T47D (cell line): ENCODE results near the gene SMC3.
"Not testable (repeated sequence)": the region's sequence is repeated elsewhere in the genome, so short reads cannot be mapped to it uniquely, and the experiment has no call there.

Experiments used
- DNase-seq, 2 experiments: peaks; one replicate each; pipeline versions ENCODE4 v3.0.0 to v3.0.0-alpha.2; 2011 to 2012; ENCODE audit warnings: low read depth in 1 of 2, low spot score in 1 of 2
- JUND ChIP-seq: IDR thresholded peaks from 2 replicates; pipeline ENCODE4 v1.6.1; 2012; ENCODE audit warnings: low read depth
- in situ Hi-C: cut with HindIII; loops from 2 replicates; pipeline ENCODE4 v1.10.0; 2016; ENCODE audit warnings: low sequenced_read_pairs, low pct_unique_long_range_greater_than_20kb

SMC3 gene

GRCh38 chr10:110625356-110625894 lies 57.9 kb downstream of the SMC3 start:
- no peak for TF ChIP-seq JUND

GRCh38 chr10:110625951-110626855 lies 58.7 kb downstream of the SMC3 start:
- no peak for TF ChIP-seq JUND
- in situ Hi-C loops, result no loop called here

More at GRCh38 chr10:110625356-110625894, 57.9 kb downstream of the SMC3 start:
- in situ Hi-C loops, result no loop called here
- no peak for DNase-seq

GRCh38 chr10:110628161-110628560 lies 60.7 kb downstream of the SMC3 start:
- no peak for DNase-seq
- in situ Hi-C loops, result no loop called here
- no peak for TF ChIP-seq JUND

More at GRCh38 chr10:110625951-110626855, 58.7 kb downstream of the SMC3 start:
- DNase-seq, result no peak

- no peak for TF ChIP-seq JUND
- in situ Hi-C loops, result no loop called here
- DNase-seq, result peak in 1 of 2 experiments; percentile 70
Observed at GRCh38 chr10:110629680-110630191, 62.2 kb downstream of the SMC3 start.

GRCh38 chr10:110631934-110632333 lies 64.4 kb downstream of the SMC3 start:
- no peak for DNase-seq
- TF ChIP-seq JUND, result no peak
- in situ Hi-C loops, result no loop called here

GRCh38 chr10:110632591-110633215 lies 65.2 kb downstream of the SMC3 start:
- in situ Hi-C loops, result no loop called here
- TF ChIP-seq JUND, result no peak
- no peak for DNase-seq

GRCh38 chr10:110634527-110635209 lies 67.2 kb downstream of the SMC3 start:
- peak in 1 of 2 experiments; percentile 52 for DNase-seq
- TF ChIP-seq JUND, result no peak
- in situ Hi-C loops, result no loop called here

- no peak for DNase-seq
- in situ Hi-C loops, result no loop called here
- TF ChIP-seq JUND, result no peak
Observed at GRCh38 chr10:110636572-110636931, 69.1 kb downstream of the SMC3 start.

- in situ Hi-C loops, result no loop called here
- DNase-seq, result no peak
- no peak for TF ChIP-seq JUND
Observed at GRCh38 chr10:110636932-110637557, 69.5 kb downstream of the SMC3 start.

- in situ Hi-C loops, result no loop called here
- DNase-seq, result no peak
Observed at GRCh38 chr10:110637558-110638053, 70.1 kb downstream of the SMC3 start.

GRCh38 chr10:110638319-110638718 lies 70.8 kb downstream of the SMC3 start:
- in situ Hi-C loops, result no loop called here
- no peak for TF ChIP-seq JUND
- DNase-seq, result no peak

More at GRCh38 chr10:110637558-110638053, 70.1 kb downstream of the SMC3 start:
- no peak for TF ChIP-seq JUND

- in situ Hi-C loops, DNase-seq: not testable (repeated sequence)
Observed at GRCh38 chr10:110639046-110639445, 71.6 kb downstream of the SMC3 start.

GRCh38 chr10:110639858-110640257 lies 72.4 kb downstream of the SMC3 start:
- DNase-seq, in situ Hi-C loops: not testable (repeated sequence)
